K562 (cell line): ENCODE data around the gene MAPKAPK2. TPM values are rescaled to one million over a fixed set of nuclear protein-coding genes. Genes with fewer than 3 reads are reported as not detected.

Experiments used
- ATF1 ChIP-seq, 2 experiments: fragments of 450-650 bp in 1 of 2; IDR thresholded peaks; 2 replicates each; pipeline ENCODE4 v1.6.1; 2016; ENCODE audit warnings: missing compliant biosample characterization in 1 of 2, missing genetic modification characterization in 1 of 2
- CBFA2T3 ChIP-seq: fragments of 450-650 bp; IDR thresholded peaks from 2 replicates; pipeline ENCODE4 v1.6.1; 2017
- CHD2 ChIP-seq: IDR thresholded peaks from 2 replicates; pipeline ENCODE4 v1.6.1; 2011; ENCODE audit warnings: low read depth, low read length
- ESRRA ChIP-seq: fragments of 450-650 bp; IDR thresholded peaks from 2 replicates; pipeline ENCODE4 v1.6.1; 2014; ENCODE audit warnings: low read depth, mild to moderate bottlenecking, moderate library complexity, borderline replicate concordance
- GTF2E2 ChIP-seq: fragments of 200-800 bp; sonication (Bioruptor generic); IDR thresholded peaks from 2 replicates; pipeline ENCODE4 v1.6.1; 2016; ENCODE audit warnings: missing genetic modification characterization, missing compliant biosample characterization
- HNRNPLL ChIP-seq: fragments of 200-400 bp; formaldehyde crosslinking; IDR thresholded peaks from 2 replicates; pipeline ENCODE4 v1.6.1; 2017; ENCODE audit warnings: low read length, low read depth, mild to moderate bottlenecking; ENCODE audit not compliant: poor library complexity, severe bottlenecking
- KDM4B ChIP-seq, 2 experiments: fragments of 450-650 bp in 1 of 2; sonication (generic) in 1 of 2; IDR thresholded peaks; 2 replicates each; pipeline ENCODE4 v1.6.1; 2016 to 2017; ENCODE audit warnings: borderline replicate concordance in 2 of 2, antibody characterized with exemption in 1 of 2, low read depth in 1 of 2, mild to moderate bottlenecking in 1 of 2
- SAP30 ChIP-seq: fragments of 200-600 bp; sonication (generic); IDR thresholded peaks from 2 replicates; pipeline ENCODE4 v1.6.1; 2012; ENCODE audit warnings: borderline replicate concordance, low read depth, mild to moderate bottlenecking, moderate library complexity, low read length, control low read depth, inconsistent platforms; ENCODE audit not compliant: insufficient read depth, poor library complexity, severe bottlenecking
- TBP ChIP-seq: optimal IDR thresholded peaks from 2 replicates; pipeline ENCODE3; 2011; ENCODE audit warnings: low read depth, low read length, improper control_type of control experiment
- TOE1 ChIP-seq, 2 experiments: fragments of 450-650 bp in 1 of 2; sonication (generic) in 1 of 2; formaldehyde crosslinking in 1 of 2; IDR thresholded peaks; 2 replicates each; pipeline versions ENCODE4 v1.7.1 to v1.8.0; 2016 to 2022; ENCODE audit warnings: borderline replicate concordance in 2 of 2, mild to moderate bottlenecking in 2 of 2, antibody characterized with exemption in 1 of 2, inconsistent platforms in 1 of 2, low read depth in 1 of 2, missing genetic modification reagents in 1 of 2, moderate library complexity in 1 of 2
- ZEB2 ChIP-seq: fragments of 450-650 bp; IDR thresholded peaks from 2 replicates; pipeline ENCODE4 v1.6.1; 2016
- ZFX ChIP-seq: sonication (generic); formaldehyde crosslinking; IDR thresholded peaks from 2 replicates; pipeline ENCODE4 v1.8.0; 2022; ENCODE audit warnings: mild to moderate bottlenecking, missing genetic modification reagents, moderate library complexity
- ZKSCAN1 ChIP-seq: fragments of 150-350 bp; IDR thresholded peaks from 2 replicates; pipeline ENCODE4 v1.6.1; 2016; ENCODE audit warnings: low read depth, low read length
- ZNF121 ChIP-seq: sonication (generic); formaldehyde crosslinking; conservative IDR thresholded peaks from 2 replicates; pipeline ENCODE4 v1.8.0; 2022; ENCODE audit warnings: missing genetic modification reagents
- ZNF785 ChIP-seq: fragments of 250-450 bp; sonication (Bioruptor Pico); IDR thresholded peaks from 2 replicates; pipeline ENCODE4 v1.4.0; 2020; ENCODE audit warnings: mild to moderate bottlenecking
- polyA plus RNA-seq, 8 experiments: library from polyadenylated mRNA; depleted of rRNA in 4 of 8; stranded (reverse) in 5 of 8; unstranded in 3 of 8; fragments of >200 nt; fragmentation: Nextera tagmentation in 2 of 8; fragmentation: Illumina TruSeq in 1 of 8; extraction: Ambion mirVana in 2 of 8; extraction: Trizol in 1 of 8; gene quantifications; 2 replicates each; pipeline versions ENCODE4 v1.2.1 to v1.2.3, GENCODE V29; 2011 to 2014; ENCODE audit warnings: inconsistent platforms in 1 of 8, missing spikeins in 1 of 8
- total RNA-seq, 7 experiments: library from RNA; depleted of rRNA in 6 of 7; stranded (reverse); fragments of >200 nt in 6 of 7; fragmentation: Illumina TruSeq in 2 of 7; extraction: Trizol in 2 of 7; gene quantifications; 2 replicates each; pipeline versions ENCODE4 v1.2.1 to v1.2.3, GENCODE V29; 2011 to 2021; ENCODE audit warnings: low replicate concordance in 1 of 7
- TF ChIP-seq, protein P1 (sequence below): fragments of 450-650 bp; formaldehyde crosslinking; IDR thresholded peaks from 2 replicates; pipeline ENCODE4 v1.4.0; 2020; ENCODE audit warnings: mild to moderate bottlenecking, moderate library complexity
- TF ChIP-seq, protein P2 (sequence below): fragments of 200-400 bp; formaldehyde crosslinking; IDR thresholded peaks from 2 replicates; pipeline ENCODE4 v1.6.1; 2017; ENCODE audit warnings: mild to moderate bottlenecking, low read depth, low read length, moderate library complexity
- TF ChIP-seq, protein P3 (sequence below), 2 experiments: fragments of 450-650 bp; conservative IDR thresholded peaks; 2 replicates each; pipeline ENCODE4 v1.6.1; 2017; ENCODE audit warnings: mild to moderate bottlenecking in 2 of 2, moderate library complexity in 2 of 2

Gene MAPKAPK2
- total and polyA plus RNA-seq, 9 of the 15 experiments (the other 6 are each of a cell fraction or from before 2014, with no cell fraction given): 0.63 to 94.2 (median 52.1) TPM

DNA sequence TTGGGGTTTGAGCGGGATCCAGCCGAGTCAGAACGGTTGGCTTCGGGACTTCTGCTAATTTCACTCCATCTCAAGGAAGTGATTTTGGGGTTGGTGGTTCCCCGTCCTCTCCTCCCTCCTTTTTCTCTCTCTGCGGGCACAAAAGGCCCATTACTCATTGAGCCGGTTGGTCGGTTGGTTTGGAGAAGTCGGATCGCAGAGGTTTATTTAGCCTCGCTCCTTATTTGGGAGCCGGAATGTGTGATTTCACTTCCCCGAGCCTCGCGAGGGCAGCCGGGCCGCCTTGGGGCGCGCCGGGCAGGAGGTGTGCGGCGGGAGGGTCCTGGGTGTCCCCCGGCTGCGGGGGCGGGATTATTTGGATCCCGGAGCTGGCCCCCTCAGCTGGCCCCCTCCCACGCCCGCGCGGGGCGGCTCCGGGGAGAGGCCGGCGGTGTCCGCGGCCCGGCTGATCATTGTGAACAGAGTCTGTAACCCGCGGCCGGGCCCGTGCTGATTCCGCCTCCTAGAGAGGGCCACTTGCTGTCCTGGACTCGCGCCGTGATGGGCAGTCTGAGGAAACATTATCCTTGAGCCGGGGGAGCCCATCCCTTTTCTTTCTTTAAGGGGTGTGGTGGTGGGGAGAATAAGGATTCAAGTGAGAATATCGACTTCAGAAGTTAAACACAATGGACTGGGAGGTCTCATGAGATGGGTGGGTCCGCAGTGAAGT is 1.2 kb downstream of the MAPKAPK2 start (continued):
- TF ChIP-seq ZNF785 (CRISPR knock-in tag) (no peak), HNRNPLL (no peak), KDM4B (IDR thresholded peaks at IDR 0.05; ENCODE audit: borderline replicate concordance in 2 of 2, low read depth in 1 of 2) (0 out of 4 replicates have a peak, but pooled peaks of 1 of the 2 experiments have one; percentile 47), CBFA2T3 (no peak), ZNF121 (CRISPR knock-in tag) (no peak), ZFX (peak; percentile 57), ZKSCAN1 (no peak), GTF2E2 (peak; percentile 62; the same call in 1 of the 2 replicates), ATF1 (CRISPR knock-in tag; IDR thresholded peaks at IDR 0.05) (no peak), ATF1 (tag; IDR thresholded peaks at IDR 0.05) (peak; percentile 41), TBP (no peak), CHD2 (peak; percentile 55; the same call in 1 of the 2 replicates), ZEB2 (no peak), ESRRA (no peak), SAP30 (peak; percentile 63), TOE1 (IDR thresholded peaks at IDR 0.05; ENCODE audit: borderline replicate concordance) (no peak), TOE1 (CRISPR knock-in tag; IDR thresholded peaks at IDR 0.05; ENCODE audit: borderline replicate concordance, low read depth) (no peak)
- TF ChIP-seq, protein P1, sequence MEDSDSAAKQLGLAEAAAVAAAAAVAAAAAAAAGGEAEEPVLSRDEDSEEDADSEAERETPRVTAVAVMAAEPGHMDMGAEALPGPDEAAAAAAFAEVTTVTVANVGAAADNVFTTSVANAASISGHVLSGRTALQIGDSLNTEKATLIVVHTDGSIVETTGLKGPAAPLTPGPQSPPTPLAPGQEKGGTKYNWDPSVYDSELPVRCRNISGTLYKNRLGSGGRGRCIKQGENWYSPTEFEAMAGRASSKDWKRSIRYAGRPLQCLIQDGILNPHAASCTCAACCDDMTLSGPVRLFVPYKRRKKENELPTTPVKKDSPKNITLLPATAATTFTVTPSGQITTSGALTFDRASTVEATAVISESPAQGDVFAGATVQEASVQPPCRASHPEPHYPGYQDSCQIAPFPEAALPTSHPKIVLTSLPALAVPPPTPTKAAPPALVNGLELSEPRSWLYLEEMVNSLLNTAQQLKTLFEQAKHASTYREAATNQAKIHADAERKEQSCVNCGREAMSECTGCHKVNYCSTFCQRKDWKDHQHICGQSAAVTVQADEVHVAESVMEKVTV (CRISPR knock-in tag): no peak
- TF ChIP-seq, protein P2, sequence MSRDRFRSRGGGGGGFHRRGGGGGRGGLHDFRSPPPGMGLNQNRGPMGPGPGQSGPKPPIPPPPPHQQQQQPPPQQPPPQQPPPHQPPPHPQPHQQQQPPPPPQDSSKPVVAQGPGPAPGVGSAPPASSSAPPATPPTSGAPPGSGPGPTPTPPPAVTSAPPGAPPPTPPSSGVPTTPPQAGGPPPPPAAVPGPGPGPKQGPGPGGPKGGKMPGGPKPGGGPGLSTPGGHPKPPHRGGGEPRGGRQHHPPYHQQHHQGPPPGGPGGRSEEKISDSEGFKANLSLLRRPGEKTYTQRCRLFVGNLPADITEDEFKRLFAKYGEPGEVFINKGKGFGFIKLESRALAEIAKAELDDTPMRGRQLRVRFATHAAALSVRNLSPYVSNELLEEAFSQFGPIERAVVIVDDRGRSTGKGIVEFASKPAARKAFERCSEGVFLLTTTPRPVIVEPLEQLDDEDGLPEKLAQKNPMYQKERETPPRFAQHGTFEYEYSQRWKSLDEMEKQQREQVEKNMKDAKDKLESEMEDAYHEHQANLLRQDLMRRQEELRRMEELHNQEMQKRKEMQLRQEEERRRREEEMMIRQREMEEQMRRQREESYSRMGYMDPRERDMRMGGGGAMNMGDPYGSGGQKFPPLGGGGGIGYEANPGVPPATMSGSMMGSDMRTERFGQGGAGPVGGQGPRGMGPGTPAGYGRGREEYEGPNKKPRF: no peak
- TF ChIP-seq, protein P3, sequence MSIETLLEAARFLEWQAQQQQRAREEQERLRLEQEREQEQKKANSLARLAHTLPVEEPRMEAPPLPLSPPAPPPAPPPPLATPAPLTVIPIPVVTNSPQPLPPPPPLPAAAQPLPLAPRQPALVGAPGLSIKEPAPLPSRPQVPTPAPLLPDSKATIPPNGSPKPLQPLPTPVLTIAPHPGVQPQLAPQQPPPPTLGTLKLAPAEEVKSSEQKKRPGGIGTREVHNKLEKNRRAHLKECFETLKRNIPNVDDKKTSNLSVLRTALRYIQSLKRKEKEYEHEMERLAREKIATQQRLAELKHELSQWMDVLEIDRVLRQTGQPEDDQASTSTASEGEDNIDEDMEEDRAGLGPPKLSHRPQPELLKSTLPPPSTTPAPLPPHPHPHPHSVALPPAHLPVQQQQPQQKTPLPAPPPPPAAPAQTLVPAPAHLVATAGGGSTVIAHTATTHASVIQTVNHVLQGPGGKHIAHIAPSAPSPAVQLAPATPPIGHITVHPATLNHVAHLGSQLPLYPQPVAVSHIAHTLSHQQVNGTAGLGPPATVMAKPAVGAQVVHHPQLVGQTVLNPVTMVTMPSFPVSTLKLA (conservative IDR thresholded peaks at IDR 0.05): peak in 1 of 2 experiments; percentile 41; a peak in 1 of 4 replicates
